ENCODE data around the gene PARP15. TPM values are rescaled to one million over a fixed set of nuclear protein-coding genes. Genes with fewer than 3 reads are reported as not detected.
"Not testable (repeated sequence)": the region's sequence is repeated elsewhere in the genome, so short reads cannot be mapped to it uniquely, and the experiment has no call there.

Gene PARP15
- total RNA-seq, 5 donors from 2014 or later (not counting 1 experiment from before 2014, with no cell fraction given), result 37.3 to 74.9 (median 72.5) TPM

DNA sequence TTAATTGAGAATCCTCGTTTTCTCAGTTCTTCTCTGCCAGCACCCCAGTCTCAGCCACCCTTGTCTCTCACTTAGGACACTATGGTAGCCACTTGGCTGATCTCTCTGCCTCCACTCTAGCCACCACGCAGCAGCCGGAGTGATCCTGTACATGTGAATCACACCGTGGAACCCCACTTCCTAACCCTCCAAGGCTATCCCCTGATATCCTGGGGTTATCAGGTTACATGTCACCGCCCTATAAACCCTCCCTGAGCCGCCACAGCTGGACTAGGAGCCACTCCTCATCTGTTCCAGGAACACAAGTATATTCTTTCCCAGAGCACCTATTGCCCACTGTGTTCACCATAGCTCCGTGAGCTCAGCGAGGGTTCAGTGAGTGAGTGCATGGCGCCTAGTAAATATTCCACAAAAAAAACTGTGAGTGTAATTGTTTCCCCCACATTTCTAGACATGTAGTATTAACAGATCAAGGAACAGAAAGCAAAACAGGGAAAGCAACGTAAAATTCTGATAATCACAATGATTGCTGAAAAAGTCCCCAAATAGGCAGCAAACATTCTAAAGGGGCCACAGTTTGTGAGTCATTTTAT, 102.5 kb downstream of the PARP15 start:
- Mint-ChIP-seq H3K36me3 (peaks cover 5% of the 10 kb centered on the region), H3K9me3 (no peaks in the 10 kb centered on the region), H3K27me3 (no peaks in the 10 kb centered on the region), H3K27ac (peak overlapping the region; percentile 99 to 100), H3K4me3 (peak overlapping the region; percentile 93 to 97 (median 94)), H3K4me1 (peaks cover 62 to 63% (median 63%) of the 10 kb centered on the region in 3 donors)
- ChIA-PET CTCF (interaction anchor here (0.6 to 5.2 kb wide), 25 partner anchors 15 to 1134 kb away, joined by 3 to 112 read pairs (median 5); partner anchors contain the start of genes DTX3L (in 1 of the 2), FAM162A (in 1 of the 2), HSPBAP1 (in 1 of the 2) and PARP9 (in 1 of the 2)), POLR2A (interaction anchor here in 1 of 2 donors (0.7 kb wide), 1 partner anchor 75 kb away, joined by 5 read pairs; no protein-coding TSS in a partner anchor)
- peaks cover 12 to 35% of the 10 kb centered on the region in 2 experiments for H3K4me1 ChIP-seq (ENCODE audit: control insufficient read depth in 1 of 2, extremely low read depth in 1 of 2, insufficient read depth in 2 of 2, low read length in 2 of 2)
- H3K9me3 ChIP-seq, result no peaks in the 10 kb centered on the region
- no peaks in the 10 kb centered on the region for H3K36me3 ChIP-seq (ENCODE audit: control insufficient read depth in 2 of 2, extremely low read depth in 1 of 2, insufficient read depth in 1 of 2, low read length in 1 of 2)
- ATAC-seq (replicated peaks in 1 of 4), result peak in 3 of 4 experiments; percentile 4 to 5 (median 4)
- WGBS (ENCODE audit: insufficient coverage), result 47% methylated on average over 7 of the region's 10 CpGs
- peak overlapping the region; percentile 89 to 96 for H3K4me3 ChIP-seq (ENCODE audit: control insufficient read depth in 1 of 2, extremely low read depth in 1 of 2, low read length in 1 of 2)
- H3K27me3 ChIP-seq (replicated peaks in 1 of 2; ENCODE audit: control insufficient read depth in 2 of 2, extremely low read depth in 1 of 2, insufficient read depth in 2 of 2, low read length in 1 of 2), result no peaks in the 10 kb centered on the region
- peak overlapping the region; percentile 96 for H3K27ac ChIP-seq (ENCODE audit: low read length)
- DNase-seq, result peak in 3 of 35 experiments; percentile 3 to 9 (median 7)

DNA sequence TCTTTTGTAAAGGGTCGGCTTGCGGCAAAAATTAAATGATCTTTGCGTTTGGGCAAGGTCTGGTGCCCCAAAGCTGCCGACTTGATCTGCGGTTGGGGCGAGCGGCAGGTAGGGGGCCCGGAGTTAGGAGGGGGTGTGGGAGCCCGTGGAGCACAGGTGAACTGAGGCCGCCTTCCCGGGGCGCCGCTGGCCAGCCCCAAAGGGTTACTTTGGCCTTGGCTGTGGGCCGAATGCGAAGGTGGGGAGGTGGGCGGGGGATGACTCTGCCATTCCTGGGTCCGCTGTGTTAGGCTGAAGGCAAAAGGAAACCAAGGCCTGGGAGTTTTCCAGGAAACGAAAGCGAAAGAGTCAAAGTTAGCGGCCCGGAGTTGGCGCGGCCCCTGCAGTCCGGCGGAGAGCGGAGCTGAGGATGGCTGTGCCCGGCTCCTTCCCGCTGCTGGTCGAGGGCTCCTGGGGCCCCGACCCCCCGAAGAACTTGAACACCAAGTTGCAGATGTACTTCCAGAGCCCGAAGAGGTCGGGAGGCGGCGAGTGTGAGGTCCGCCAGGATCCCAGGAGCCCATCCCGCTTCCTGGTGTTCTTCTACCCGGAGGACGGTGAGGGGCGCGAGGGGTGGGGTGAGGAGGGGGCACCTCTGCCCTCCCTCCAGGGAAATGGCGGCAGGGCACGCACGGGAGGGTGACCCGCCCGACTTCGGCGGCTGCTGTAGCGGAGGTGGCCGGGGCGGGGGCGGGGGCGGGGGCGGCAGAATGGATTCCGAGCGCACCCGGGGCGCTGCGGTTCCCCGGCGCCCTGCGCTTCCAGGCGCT, 103.2 kb downstream of the PARP15 start, which contains the start of gene PARP14:
PARP14 (plus strand) TSS at position 365 of the 809 bp plus-strand sequence; CDS start at position 410, 45 bp downstream.
- ChIA-PET POLR2A (interaction anchor here in 1 of 2 donors (0.7 kb wide), 1 partner anchor 74 kb away, joined by 5 read pairs; no protein-coding TSS in a partner anchor), CTCF (interaction anchor here (0.6 to 5.2 kb wide), 7 partner anchors 113 to 296 kb away, joined by 3 to 112 read pairs (median 13); partner anchors contain the start of genes DTX3L (in 1 of the 2), FAM162A (in 1 of the 2), HSPBAP1 (in 1 of the 2) and PARP9 (in 1 of the 2))
- H3K4me3 ChIP-seq (ENCODE audit: control insufficient read depth in 1 of 2, extremely low read depth in 1 of 2, low read length in 1 of 2), result peak within 1 kb of the TSS; percentile 89 to 96
- peak within 1 kb of the TSS; percentile 96 for H3K27ac ChIP-seq (ENCODE audit: low read length)
- no peaks in the 10 kb centered on the region for H3K27me3 ChIP-seq (replicated peaks in 1 of 2; ENCODE audit: control insufficient read depth in 2 of 2, extremely low read depth in 1 of 2, insufficient read depth in 2 of 2, low read length in 1 of 2)
- peaks cover 12 to 35% of the 10 kb centered on the region in 2 experiments for H3K4me1 ChIP-seq (ENCODE audit: control insufficient read depth in 1 of 2, extremely low read depth in 1 of 2, insufficient read depth in 2 of 2, low read length in 2 of 2)
- DNase-seq (peak; percentile 19 to 84 (median 50)), ATAC-seq (replicated peaks in 1 of 4) (peak; percentile 64 to 79 (median 67))
- H3K36me3 ChIP-seq (ENCODE audit: control insufficient read depth in 2 of 2, extremely low read depth in 1 of 2, insufficient read depth in 1 of 2, low read length in 1 of 2), result no peaks in the 10 kb centered on the region
- H3K9me3 ChIP-seq, result no peaks in the 10 kb centered on the region
- H3K27me3 Mint-ChIP-seq, result no peaks in the 10 kb centered on the region
- peak within 1 kb of the TSS; percentile 99 to 100 for H3K27ac Mint-ChIP-seq
- H3K9me3 Mint-ChIP-seq, result no peaks in the 10 kb centered on the region
- H3K4me3 Mint-ChIP-seq, result peak within 1 kb of the TSS; percentile 93 to 97 (median 94)
- H3K4me1 Mint-ChIP-seq, result peaks cover 64 to 65% (median 65%) of the 10 kb centered on the region in 3 donors
- WGBS (ENCODE audit: insufficient coverage), result under 1% methylated on average over 36 of the region's 63 CpGs
- peaks cover 9% of the 10 kb centered on the region for H3K36me3 Mint-ChIP-seq

DNA sequence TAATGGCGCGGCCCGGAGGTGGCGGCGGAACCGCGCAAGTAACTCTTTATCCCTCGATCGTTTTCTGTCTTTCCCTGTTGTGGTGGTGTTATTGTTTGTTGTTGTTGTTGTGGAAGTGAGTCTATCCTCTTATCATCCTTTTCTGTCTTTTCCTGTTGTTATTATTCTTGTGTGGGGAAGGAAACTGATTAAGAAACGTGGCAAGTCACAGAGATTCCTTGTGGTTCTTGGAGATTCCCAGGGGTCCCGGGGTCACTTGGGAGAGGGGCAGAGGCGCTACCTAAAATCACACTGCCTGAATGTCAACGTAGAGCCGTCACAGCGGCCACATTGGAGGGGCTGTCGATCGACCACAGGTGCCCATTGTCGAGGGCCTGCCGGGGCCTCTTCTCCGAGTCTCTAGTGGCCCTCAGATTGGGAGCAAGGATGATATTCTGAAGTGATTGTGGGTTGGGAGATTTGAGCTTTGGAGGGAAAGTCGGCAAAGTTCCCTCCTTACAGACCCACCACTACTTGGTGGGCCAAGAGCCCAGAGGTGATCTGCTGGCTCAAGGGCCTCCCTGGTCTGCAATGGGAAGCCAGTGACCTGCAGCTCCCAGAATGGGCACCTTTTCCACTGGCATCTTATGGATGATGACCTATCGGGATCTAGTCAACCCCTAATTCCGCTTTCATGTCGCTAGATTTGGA, 104.0 kb downstream of the PARP15 start:
- Mint-ChIP-seq H3K27ac (peak overlapping the region; percentile 89 to 100), H3K4me1 (peaks cover 64 to 65% (median 65%) of the 10 kb centered on the region in 3 donors), H3K9me3 (no peaks in the 10 kb centered on the region), H3K4me3 (peak overlapping the region; percentile 93 to 97 (median 94)), H3K36me3 (peaks cover 9% of the 10 kb centered on the region), H3K27me3 (no peaks in the 10 kb centered on the region)
- no peak for ATAC-seq (replicated peaks in 1 of 4)
- Histone ChIP-seq H3K9me3 (no peaks in the 10 kb centered on the region), H3K4me1 (ENCODE audit: control insufficient read depth in 1 of 2, extremely low read depth in 1 of 2, insufficient read depth in 2 of 2, low read length in 2 of 2) (peaks cover 12 to 35% of the 10 kb centered on the region in 2 experiments), H3K27ac (ENCODE audit: low read length) (peak overlapping the region; percentile 96), H3K27me3 (replicated peaks in 1 of 2; ENCODE audit: control insufficient read depth in 2 of 2, extremely low read depth in 1 of 2, insufficient read depth in 2 of 2, low read length in 1 of 2) (no peaks in the 10 kb centered on the region), H3K4me3 (ENCODE audit: control insufficient read depth in 1 of 2, extremely low read depth in 1 of 2, low read length in 1 of 2) (peak overlapping the region; percentile 77 to 96), H3K36me3 (ENCODE audit: control insufficient read depth in 2 of 2, extremely low read depth in 1 of 2, insufficient read depth in 1 of 2, low read length in 1 of 2) (no peaks in the 10 kb centered on the region)
- 18% methylated on average over 15 of the region's 24 CpGs for WGBS (ENCODE audit: insufficient coverage)
- ChIA-PET CTCF (interaction anchor here (0.6 to 5.2 kb wide), 3 partner anchors 119 to 1041 kb away, joined by 3 to 112 read pairs (median 31); partner anchors contain the start of genes DTX3L (in 1 of the 2) and PARP9 (in 1 of the 2)), POLR2A (no interaction called here)
- DNase-seq, result peak in 2 of 35 experiments; percentile 10 to 22

DNA sequence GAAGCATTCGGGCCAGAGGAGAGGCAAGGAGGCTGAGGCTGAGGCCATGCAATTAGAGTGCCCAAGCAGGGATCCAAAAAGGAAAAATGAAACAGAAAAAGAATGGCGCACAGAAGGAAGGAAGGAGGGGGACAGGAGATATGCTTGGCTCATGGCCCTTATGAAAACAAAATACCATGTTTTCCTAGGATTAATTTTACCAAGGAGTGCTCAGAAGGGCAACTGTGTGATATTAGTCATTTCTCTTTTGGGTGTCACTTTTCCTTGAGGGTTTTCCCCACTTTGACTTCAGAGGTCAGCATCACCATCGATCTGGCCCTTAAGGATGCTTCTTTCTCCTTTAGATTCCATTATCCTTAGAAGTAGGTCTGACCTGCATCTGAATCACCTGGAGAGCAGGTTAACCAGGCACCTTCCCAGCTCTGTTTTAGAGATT, 104.5 kb downstream of the PARP15 start:
- CTCF ChIA-PET, result interaction anchor here (0.6 to 5.2 kb wide), 2 partner anchors 120 to 1042 kb away, joined by 3 to 112 read pairs; partner anchors contain the start of genes DTX3L (in 1 of the 2) and PARP9 (in 1 of the 2)
- H3K4me3 Mint-ChIP-seq, result peak overlapping the region; percentile 93 to 97 (median 94)
- peaks cover 9% of the 10 kb centered on the region for H3K36me3 Mint-ChIP-seq
- no peak for DNase-seq
- WGBS (ENCODE audit: insufficient coverage), result 77% methylated on average over 2 of the region's 3 CpGs
- no peak for ATAC-seq (replicated peaks in 1 of 4)
- peak overlapping the region; percentile 89 to 100 for H3K27ac Mint-ChIP-seq
- no peaks in the 10 kb centered on the region for H3K9me3 ChIP-seq
- H3K4me1 ChIP-seq (ENCODE audit: control insufficient read depth in 1 of 2, extremely low read depth in 1 of 2, insufficient read depth in 2 of 2, low read length in 2 of 2), result peaks cover 12 to 37% of the 10 kb centered on the region in 2 experiments
- peak overlapping the region; percentile 96 for H3K27ac ChIP-seq (ENCODE audit: low read length)
- POLR2A ChIA-PET, result no interaction called here
- no peaks in the 10 kb centered on the region for H3K27me3 Mint-ChIP-seq
- peaks cover 69 to 70% (median 70%) of the 10 kb centered on the region in 3 donors for H3K4me1 Mint-ChIP-seq
- peak overlapping the region; percentile 77 to 96 for H3K4me3 ChIP-seq (ENCODE audit: control insufficient read depth in 1 of 2, extremely low read depth in 1 of 2, low read length in 1 of 2)
- no peaks in the 10 kb centered on the region for H3K36me3 ChIP-seq (ENCODE audit: control insufficient read depth in 2 of 2, extremely low read depth in 1 of 2, insufficient read depth in 1 of 2, low read length in 1 of 2)
- H3K27me3 ChIP-seq (replicated peaks in 1 of 2; ENCODE audit: control insufficient read depth in 2 of 2, extremely low read depth in 1 of 2, insufficient read depth in 2 of 2, low read length in 1 of 2), result no peaks in the 10 kb centered on the region
- H3K9me3 Mint-ChIP-seq, result no peaks in the 10 kb centered on the region

DNA sequence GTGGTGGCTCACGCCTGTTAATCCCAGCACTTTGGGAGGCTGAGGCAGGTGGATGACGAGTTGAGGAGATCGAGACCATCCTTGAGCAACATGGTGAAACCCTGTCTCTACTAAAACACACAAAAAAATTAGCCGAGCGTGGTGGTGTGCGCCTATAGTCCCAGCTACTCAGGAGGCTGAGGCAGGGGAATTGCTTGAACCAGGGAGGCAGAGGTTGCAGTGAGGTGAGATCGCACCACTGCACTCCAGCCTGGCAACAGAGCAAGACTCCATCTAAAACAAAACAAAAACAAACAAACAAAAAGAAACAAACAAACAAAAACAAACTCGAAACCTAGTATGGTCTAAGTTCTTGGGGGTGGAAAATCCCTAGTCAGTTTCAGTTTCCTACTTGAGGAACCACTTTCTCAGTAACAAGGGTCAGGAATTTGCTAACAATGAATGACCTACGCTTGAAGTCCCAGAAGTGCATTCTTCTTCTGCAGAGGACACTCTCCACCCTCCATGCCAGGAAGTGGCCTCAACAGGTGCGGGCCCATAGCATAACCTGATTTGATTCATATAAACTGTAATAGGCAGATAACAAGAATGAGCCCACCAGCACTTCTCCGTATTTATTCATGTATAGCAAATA, 105.4 kb downstream of the PARP15 start:
- H3K4me3 ChIP-seq (ENCODE audit: control insufficient read depth in 1 of 2, extremely low read depth in 1 of 2, low read length in 1 of 2); H3K9me3 Mint-ChIP-seq; H3K27me3 Mint-ChIP-seq; H3K36me3 ChIP-seq (ENCODE audit: control insufficient read depth in 2 of 2, extremely low read depth in 1 of 2, insufficient read depth in 1 of 2, low read length in 1 of 2); H3K36me3 Mint-ChIP-seq; ATAC-seq (replicated peaks in 1 of 4); POLR2A ChIA-PET; H3K9me3 ChIP-seq; H3K27me3 ChIP-seq (replicated peaks in 1 of 2; ENCODE audit: control insufficient read depth in 2 of 2, extremely low read depth in 1 of 2, insufficient read depth in 2 of 2, low read length in 1 of 2): not testable (repeated sequence)
- DNase-seq, result peak in 1 of 35 experiments; percentile 42
- CTCF ChIA-PET, result interaction anchor here in 1 of 2 donors (0.6 to 1.6 kb wide), 2 partner anchors 31 to 124 kb away, joined by 3 to 5 read pairs; no protein-coding TSS in a partner anchor
- peaks cover 12 to 42% of the 10 kb centered on the region in 2 experiments for H3K4me1 ChIP-seq (ENCODE audit: control insufficient read depth in 1 of 2, extremely low read depth in 1 of 2, insufficient read depth in 2 of 2, low read length in 2 of 2)
- peak overlapping the region; percentile 17 for H3K27ac ChIP-seq (ENCODE audit: low read length)
- 80% methylated on average over 1 of the region's 11 CpGs for WGBS (ENCODE audit: insufficient coverage)
- Mint-ChIP-seq H3K27ac (peak overlapping the region; percentile 74 to 89), H3K4me3 (peak overlapping the region; percentile 93 to 97 (median 94)), H3K4me1 (peaks cover 77 to 78% (median 78%) of the 10 kb centered on the region in 3 donors)

Measured in T-cell (primary cell).